GM21390 (cell line): ENCODE data around the gene RBM6.
"Not testable (repeated sequence)": the region's sequence is repeated elsewhere in the genome, so short reads cannot be mapped to it uniquely, and the experiment has no call there.

Source experiments
- ATAC-seq: cut with Tn5 transposase; IDR thresholded peaks from one replicate; pipeline ENCODE4 v1.9.1; 2021; ENCODE audit not compliant: unreplicated experiment

The RBM6 gene

GRCh38 chr3:49968346-49968745, 28.4 kb downstream of the RBM6 start:
- ATAC-seq = no peak

DNA sequence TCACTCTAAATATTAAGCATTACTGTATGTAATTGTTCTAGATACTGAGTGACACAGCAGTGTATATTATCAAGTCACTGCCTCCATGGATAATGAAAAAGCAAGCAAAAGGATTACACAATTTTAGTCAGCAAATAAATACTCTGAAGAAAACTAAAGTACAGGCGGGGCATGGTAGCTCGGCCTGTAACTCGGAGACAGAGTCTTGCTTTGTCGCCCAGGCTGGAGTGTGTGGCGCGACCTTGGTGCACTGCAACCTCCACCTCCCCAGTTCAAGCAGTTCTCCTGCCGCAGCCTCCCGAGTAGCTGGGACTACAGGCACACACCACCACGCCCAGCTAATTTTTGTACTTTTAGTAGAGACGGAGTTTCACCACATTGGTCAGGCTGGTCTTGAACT, 32.7 kb downstream of the RBM6 start:
- no peak for ATAC-seq

DNA sequence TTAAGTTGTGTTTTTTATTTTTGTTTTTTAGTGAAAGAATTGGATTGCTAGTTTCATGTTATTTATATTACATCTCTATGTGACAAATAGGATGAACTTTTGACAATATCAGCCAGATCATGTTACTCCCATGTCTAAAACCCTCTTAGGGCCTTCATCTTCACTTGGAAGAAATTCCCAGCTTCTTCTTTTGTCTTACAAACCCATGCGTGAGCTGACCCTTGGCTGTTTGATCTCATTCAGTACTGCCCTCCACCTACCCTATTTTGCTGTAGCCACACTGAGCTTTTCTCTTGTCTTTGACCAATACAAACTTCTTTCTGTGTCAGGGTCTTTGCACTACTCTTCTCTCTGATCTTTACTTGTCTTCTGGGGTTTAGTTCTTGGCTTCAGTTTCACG, 37.0 kb downstream of the RBM6 start:
- ATAC-seq = no peak

DNA sequence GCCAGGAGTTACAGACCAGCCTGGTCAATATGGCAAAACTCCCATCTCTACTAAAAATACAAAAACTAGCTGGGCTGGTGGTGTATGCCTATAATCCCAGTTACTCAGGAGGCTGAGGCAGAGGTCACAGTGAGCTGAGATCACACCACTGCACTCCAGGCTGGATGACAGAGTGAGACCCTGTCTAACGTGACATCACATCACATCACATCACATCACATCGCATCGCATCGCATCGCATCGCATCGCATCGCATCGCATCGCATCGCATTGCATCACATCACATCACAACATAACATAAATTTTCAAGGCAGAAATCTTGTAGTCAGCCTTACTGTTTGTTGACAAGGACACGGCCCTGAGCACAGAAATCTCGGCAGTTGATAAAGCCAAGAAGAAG, 44.4 kb downstream of the RBM6 start:
- no peak for ATAC-seq

DNA sequence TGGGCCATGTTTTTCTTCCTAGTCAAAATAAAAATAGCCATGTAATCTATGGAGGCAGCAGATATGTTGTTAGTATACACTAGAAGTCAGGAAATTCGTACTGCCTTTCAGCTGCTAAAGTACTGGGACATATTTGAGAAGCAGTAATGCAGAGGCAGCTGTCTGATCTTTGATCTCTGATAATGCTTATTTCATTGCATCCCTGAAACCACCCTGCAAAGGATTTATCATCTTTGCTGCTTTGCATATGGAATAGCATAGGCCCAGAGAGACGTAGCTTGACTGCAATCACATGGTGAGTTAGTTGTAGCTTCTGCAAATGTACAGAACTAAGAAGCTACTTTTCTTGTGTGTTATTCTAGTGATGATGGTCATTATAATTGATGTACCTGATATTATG, 52.4 kb downstream of the RBM6 start:
- no peak for ATAC-seq

GRCh38 chr3:49994476-49994875, 54.5 kb downstream of the RBM6 start:
- no peak for ATAC-seq

GRCh38 chr3:49996016-49996415, 56.1 kb downstream of the RBM6 start:
- ATAC-seq = no peak

GRCh38 chr3:49997862-49998261, 57.9 kb downstream of the RBM6 start:
- ATAC-seq = no peak

DNA sequence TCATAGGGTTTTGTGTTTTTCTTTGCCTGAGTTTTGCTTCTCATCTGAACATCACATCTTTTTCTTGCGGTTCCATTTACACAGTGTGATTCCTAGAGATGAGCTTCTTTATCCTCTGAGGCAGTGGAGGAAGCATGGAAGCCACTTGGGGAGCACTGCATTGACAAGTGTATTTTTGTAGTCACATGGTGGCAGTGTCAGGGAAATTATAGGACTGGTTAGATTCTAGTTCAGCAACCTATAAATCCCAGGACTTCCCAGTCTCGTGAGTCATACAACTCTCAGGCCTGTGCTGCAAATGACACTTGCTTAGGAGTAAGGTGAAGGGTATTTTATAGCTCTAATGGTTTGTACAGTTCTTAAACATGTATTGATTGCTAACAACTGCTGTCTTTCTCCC, 58.4 kb downstream of the RBM6 start:
- no peak for ATAC-seq

GRCh38 chr3:50001511-50001910, 61.6 kb downstream of the RBM6 start:
- ATAC-seq = no peak

DNA sequence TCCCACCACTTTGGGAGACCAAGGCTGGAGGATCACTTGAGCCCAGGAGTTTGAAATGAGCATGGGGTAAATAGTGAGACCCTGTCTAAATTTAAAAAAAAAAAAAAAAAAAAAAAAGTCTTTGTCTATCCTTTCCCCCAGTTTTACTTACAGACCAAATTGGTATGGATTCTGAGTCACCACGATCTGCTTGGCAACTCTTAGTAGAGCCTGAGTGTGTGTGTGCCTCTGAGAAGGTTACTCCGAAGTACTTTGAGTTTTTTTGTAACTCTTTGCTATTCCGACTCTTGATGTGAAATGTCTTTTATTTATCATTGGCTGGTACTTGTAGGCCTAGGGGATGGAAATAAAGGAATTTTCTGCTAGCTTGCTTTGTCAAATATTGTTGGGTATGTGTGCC, 63.3 kb downstream of the RBM6 start:
- ATAC-seq = no peak

DNA sequence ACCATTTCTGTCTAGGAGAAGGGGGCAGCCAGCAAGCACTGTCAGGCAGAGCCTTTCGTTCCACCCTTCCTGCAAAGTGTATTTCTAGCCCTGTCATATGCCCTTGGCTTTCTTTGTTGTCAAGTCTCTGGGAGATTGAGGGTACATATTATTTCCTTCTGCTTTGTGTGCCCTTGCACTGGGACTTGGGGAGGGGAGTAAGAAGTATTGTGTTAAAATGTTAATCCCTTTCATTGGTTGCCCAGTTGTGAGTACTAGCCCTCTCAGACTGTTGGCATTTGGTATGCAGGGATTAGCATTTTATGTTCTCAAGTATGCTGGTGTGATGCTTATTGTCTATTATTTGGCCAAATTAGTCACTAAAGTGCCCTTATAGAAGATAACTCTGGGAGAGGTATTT, 63.9 kb downstream of the RBM6 start:
- ATAC-seq = no peak

DNA sequence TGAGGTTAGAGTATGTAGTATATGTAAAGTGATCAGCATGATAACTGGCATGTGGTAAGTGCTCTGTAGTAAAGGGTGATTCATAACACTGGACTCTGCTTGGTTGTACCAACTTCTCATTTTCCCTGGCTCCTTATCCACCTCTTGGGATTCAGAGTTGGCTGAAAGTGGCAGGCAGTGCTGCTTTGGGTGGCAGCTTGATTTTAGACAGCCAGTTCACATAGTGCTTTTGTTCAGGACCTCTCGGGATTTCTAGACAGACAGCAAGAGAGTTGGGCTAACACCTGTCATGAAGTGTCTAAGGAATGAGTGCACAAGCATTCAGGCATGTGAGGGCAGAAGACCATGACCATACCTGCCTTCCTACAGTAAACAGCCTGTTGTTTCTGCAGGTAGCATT, 69.0 kb downstream of the RBM6 start:
- no peak for ATAC-seq

DNA sequence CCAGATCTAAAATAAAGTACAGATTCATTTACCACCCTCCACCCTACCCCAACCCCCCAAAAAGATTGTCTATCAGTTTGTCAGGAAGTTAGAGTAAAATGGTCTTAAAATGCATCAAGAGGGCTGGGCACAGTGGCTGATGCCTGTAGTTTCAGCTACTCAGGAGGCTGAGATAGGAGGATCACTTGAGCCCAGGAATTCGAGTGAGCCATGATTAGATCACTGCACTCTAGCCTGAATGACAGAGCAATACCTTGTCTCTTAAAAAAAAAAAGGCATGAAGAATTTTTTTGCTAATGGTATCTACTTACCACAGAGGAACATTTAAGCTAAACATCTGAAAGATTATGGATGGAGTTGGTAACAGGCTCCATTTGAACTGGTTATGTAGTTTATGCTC, 71.0 kb downstream of the RBM6 start:
- ATAC-seq = no peak

DNA sequence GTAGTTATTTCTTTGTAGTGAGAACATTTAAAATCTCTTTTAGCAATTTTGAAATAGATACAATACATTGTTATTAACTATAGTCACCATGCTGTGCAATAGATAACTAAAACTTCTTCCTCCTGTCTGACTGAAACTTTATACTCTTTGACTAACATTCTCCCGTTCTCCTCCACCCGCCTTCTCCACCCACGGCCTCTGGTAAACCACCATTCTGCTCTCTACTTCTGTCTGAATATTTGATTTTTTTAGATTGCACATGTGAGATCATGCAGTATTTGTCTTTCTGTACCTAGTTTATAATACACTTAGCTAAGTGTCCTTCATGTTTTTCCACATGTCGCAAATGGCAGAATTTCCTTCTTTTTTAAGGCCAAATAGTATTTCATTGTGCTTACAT, 76.0 kb downstream of the RBM6 start:
- ATAC-seq = no peak

GRCh38 chr3:50028346-50028745, 88.4 kb downstream of the RBM6 start:
- no peak for ATAC-seq

- ATAC-seq = not testable (repeated sequence)
Measured at GRCh38 chr3:50031201-50031600, 91.3 kb downstream of the RBM6 start.

DNA sequence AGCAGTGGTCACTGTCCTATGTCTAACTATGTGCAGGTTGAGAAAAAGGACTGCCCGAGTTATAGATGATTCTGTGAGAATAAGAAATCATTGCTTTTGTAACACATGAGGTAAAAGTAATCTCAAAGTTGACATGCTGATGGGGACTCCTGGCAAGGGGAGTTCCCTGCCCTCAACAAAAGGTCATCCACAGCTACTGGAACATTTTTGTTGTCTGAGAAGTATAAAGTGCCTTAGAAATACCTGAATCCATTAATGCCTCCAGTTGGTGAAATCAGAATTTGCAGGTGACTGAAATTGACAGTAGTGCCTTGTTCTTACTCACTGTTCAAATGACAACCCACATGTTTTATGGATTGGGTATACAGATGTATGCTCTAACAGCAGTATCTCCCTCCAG, 105.0 kb downstream of the RBM6 start:
- ATAC-seq = no peak

- no peak for ATAC-seq
Measured at GRCh38 chr3:50047426-50047825, 107.5 kb downstream of the RBM6 start.

- no peak for ATAC-seq
Measured at GRCh38 chr3:50050361-50050760, 110.4 kb downstream of the RBM6 start.

- ATAC-seq = no peak
Measured at GRCh38 chr3:50057756-50058155, 117.8 kb downstream of the RBM6 start.

- ATAC-seq = no peak
Measured at GRCh38 chr3:50068134-50068533, 128.2 kb downstream of the RBM6 start.

GRCh38 chr3:50078091-50078490, 138.1 kb downstream of the RBM6 start:
- no peak for ATAC-seq

DNA sequence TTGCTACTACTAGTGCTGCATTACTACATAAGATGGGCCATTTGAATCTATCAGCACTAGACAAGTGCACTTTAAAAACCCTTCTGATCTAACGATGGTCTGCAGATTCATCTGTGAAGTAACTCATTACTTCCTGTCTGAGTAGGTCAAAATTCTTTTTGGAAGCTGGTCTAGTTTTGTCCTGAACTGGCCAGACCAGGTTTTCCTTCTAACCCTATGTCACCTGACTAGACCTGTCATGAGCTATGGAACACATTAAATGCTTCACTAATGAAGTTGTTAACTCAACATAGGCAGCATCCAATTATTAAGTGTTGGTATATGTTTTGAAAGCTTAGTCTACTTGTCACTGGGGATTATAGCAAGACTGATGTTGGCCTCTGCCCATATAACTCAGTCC, 138.7 kb downstream of the RBM6 start:
- ATAC-seq = no peak
